Measurements from ENCODE around the gene RAPGEF1. TPM values are rescaled to one million over a fixed set of nuclear protein-coding genes. Genes with fewer than 3 reads are reported as not detected.

RAPGEF1 gene
- total and polyA plus RNA-seq, 2 donors (not counting 1 experiment from before 2014, with no cell fraction given) = 33.3 to 42.8 TPM

DNA sequence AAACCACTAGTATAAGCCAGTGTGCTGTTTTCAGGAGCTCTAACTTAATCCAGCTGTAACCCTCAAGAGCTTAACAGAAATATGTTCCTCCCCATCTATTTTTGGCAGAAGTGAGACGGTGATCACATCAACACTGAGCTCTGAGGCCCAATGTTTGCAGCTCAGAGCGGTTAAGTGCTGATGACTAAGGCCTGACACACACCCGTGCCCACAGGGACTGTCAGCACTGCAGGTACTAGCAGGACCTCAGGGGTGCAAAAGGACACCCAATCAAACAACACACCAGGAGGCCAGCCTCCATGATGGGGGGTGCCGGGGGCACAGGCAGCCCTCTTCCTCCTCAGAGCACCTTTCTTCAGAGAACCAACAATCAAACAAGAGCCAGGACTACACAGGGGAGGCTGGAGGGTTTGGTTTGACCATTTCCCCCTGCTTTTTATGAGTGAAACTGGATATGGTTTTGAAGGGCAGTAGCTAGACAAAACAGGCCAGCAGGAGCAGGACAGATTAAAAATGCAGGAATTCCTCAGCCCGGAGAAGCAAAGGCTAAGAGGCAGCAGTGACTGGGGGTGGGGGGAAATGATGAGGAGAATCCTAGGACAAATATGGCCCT lies 61.3 kb downstream of the RAPGEF1 start:
- peaks cover 33% of the 10 kb centered on the region for H3K4me1 ChIP-seq (ENCODE audit: control insufficient read depth, extremely low read depth, insufficient read depth, low read length)
- H3K79me2 ChIP-seq (ENCODE audit: control insufficient read depth, insufficient read depth, low read length) = peaks cover 15% of the 10 kb centered on the region
- H2AFZ ChIP-seq (ENCODE audit: low read length) = no peak overlapping the region
- H3K9ac ChIP-seq (ENCODE audit: insufficient read depth, low read length) = no peak overlapping the region
- H3K9me3 ChIP-seq (ENCODE audit: control insufficient read depth, insufficient read depth, low read depth, low read length) = no peaks in the 10 kb centered on the region
- no peaks in the 10 kb centered on the region for H3K27me3 ChIP-seq (ENCODE audit: control insufficient read depth, insufficient read depth, low read length)
- H3K4me3 ChIP-seq (replicated peaks in 1 of 4; ENCODE audit: control extremely low read depth in 1 of 4, insufficient read depth in 1 of 4, low read depth in 3 of 4, low read length in 4 of 4) = no peak overlapping the region
- no peaks in the 10 kb centered on the region for H3K36me3 ChIP-seq (ENCODE audit: control insufficient read depth, insufficient read depth, low read length)
- peak overlapping the region; percentile 77 for H3K27ac ChIP-seq (ENCODE audit: insufficient read depth, low read length)
- peak; percentile 96 to 98 for DNase-seq (ENCODE audit: low read depth in 2 of 2)
- H4K20me1 ChIP-seq (ENCODE audit: control insufficient read depth, extremely low read depth, insufficient read depth, low read length) = no peaks in the 10 kb centered on the region
- TF ChIP-seq, protein P1, sequence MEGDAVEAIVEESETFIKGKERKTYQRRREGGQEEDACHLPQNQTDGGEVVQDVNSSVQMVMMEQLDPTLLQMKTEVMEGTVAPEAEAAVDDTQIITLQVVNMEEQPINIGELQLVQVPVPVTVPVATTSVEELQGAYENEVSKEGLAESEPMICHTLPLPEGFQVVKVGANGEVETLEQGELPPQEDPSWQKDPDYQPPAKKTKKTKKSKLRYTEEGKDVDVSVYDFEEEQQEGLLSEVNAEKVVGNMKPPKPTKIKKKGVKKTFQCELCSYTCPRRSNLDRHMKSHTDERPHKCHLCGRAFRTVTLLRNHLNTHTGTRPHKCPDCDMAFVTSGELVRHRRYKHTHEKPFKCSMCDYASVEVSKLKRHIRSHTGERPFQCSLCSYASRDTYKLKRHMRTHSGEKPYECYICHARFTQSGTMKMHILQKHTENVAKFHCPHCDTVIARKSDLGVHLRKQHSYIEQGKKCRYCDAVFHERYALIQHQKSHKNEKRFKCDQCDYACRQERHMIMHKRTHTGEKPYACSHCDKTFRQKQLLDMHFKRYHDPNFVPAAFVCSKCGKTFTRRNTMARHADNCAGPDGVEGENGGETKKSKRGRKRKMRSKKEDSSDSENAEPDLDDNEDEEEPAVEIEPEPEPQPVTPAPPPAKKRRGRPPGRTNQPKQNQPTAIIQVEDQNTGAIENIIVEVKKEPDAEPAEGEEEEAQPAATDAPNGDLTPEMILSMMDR (conservative IDR thresholded peaks at IDR 0.05 in 1 of 2, IDR thresholded peaks at IDR 0.05 in 1 of 2; ENCODE audit: low read depth in 1 of 2, low read length in 2 of 2) = no peak
- TF ChIP-seq EZH2 (IDR thresholded peaks at IDR 0.05; ENCODE audit: low read length, missing control alignments) = no peak
- H3K4me2 ChIP-seq (ENCODE audit: extremely low read depth, insufficient read depth, low read length) = peak overlapping the region; percentile 88

DNA sequence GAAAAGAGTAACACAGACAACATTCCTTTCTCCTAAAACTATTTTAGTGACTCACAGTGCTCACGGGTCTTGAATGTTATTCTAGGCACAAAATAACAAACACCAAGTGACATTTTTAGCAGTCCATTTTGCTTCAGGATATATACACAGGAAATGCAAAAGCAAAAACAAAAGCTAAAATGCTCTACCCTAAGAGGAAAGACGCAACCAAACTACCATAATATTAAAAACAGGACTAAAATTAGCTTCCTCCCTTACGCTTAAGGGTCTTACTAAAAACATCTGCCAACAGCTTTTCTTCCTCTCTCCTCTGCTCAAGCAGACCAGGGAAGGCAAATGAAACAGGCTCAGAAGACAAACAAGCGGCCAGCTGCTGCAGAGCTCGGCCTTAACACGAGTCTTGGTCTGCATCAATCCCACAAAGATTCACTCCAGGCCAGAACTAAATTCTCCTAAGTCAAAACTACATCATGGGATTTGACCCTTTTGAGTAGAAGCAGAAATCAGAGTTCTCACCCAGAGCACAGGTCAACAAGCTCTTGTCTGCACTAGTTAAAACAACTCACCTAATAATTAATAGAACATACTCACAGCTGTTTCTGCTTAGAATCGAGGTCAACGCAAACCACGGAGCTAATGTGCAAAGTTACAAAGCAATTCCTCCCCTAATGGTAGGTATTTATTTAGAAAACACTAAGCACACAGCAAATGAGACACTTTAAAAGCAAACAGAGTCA lies 62.3 kb downstream of the RAPGEF1 start:
- Histone ChIP-seq H3K9me3 (ENCODE audit: control insufficient read depth, insufficient read depth, low read depth, low read length) (no peaks in the 10 kb centered on the region), H3K27ac (ENCODE audit: insufficient read depth, low read length) (peak overlapping the region; percentile 77), H3K4me1 (ENCODE audit: control insufficient read depth, extremely low read depth, insufficient read depth, low read length) (peaks cover 33% of the 10 kb centered on the region), H3K4me3 (replicated peaks in 1 of 4; ENCODE audit: control extremely low read depth in 1 of 4, insufficient read depth in 1 of 4, low read depth in 3 of 4, low read length in 4 of 4) (peak overlapping the region in 3 of 4 experiments; percentile 22 to 35 (median 26)), H3K79me2 (ENCODE audit: control insufficient read depth, insufficient read depth, low read length) (peaks cover 15% of the 10 kb centered on the region), H3K4me2 (ENCODE audit: extremely low read depth, insufficient read depth, low read length) (peak overlapping the region; percentile 88), H3K27me3 (ENCODE audit: control insufficient read depth, insufficient read depth, low read length) (no peaks in the 10 kb centered on the region), H2AFZ (ENCODE audit: low read length) (no peak overlapping the region), H4K20me1 (ENCODE audit: control insufficient read depth, extremely low read depth, insufficient read depth, low read length) (no peaks in the 10 kb centered on the region), H3K36me3 (ENCODE audit: control insufficient read depth, insufficient read depth, low read length) (no peaks in the 10 kb centered on the region), H3K9ac (ENCODE audit: insufficient read depth, low read length) (peak overlapping the region; percentile 25)
- DNase-seq (ENCODE audit: low read depth in 2 of 2) = peak; percentile 77 to 80
- no peak for TF ChIP-seq EZH2 (IDR thresholded peaks at IDR 0.05; ENCODE audit: low read length, missing control alignments)
- TF ChIP-seq, protein P1 (conservative IDR thresholded peaks at IDR 0.05 in 1 of 2, IDR thresholded peaks at IDR 0.05 in 1 of 2; ENCODE audit: low read depth in 1 of 2, low read length in 2 of 2) = peak in 1 of 2 donors; percentile 16

DNA sequence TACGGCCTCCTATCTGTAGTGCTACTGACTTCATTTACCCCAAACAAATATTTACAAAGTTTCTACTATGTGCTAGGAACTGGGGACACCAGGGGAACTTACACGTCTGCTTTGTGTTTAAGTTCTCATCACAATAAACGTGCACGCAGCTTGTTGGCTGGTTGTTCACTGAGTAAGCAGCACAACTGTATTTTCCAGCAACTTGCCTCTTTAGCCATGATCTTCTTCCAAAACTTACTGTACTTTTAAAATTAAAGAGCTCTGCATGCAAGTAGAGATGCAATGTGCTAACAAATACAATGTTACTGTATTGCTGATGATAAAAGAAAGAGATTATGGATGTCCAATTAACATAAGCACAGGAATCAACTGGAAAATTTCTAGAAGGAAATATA lies 62.8 kb downstream of the RAPGEF1 start:
- peak in 1 of 2 donors; percentile 49 for DNase-seq (ENCODE audit: low read depth in 2 of 2)
- peaks cover 15% of the 10 kb centered on the region for H3K79me2 ChIP-seq (ENCODE audit: control insufficient read depth, insufficient read depth, low read length)
- H3K36me3 ChIP-seq (ENCODE audit: control insufficient read depth, insufficient read depth, low read length) = no peaks in the 10 kb centered on the region
- H3K27me3 ChIP-seq (ENCODE audit: control insufficient read depth, insufficient read depth, low read length) = no peaks in the 10 kb centered on the region
- no peak for TF ChIP-seq EZH2 (IDR thresholded peaks at IDR 0.05; ENCODE audit: low read length, missing control alignments)
- TF ChIP-seq, protein P1 (conservative IDR thresholded peaks at IDR 0.05 in 1 of 2, IDR thresholded peaks at IDR 0.05 in 1 of 2; ENCODE audit: low read depth in 1 of 2, low read length in 2 of 2) = no peak
- peak overlapping the region; percentile 77 for H3K27ac ChIP-seq (ENCODE audit: insufficient read depth, low read length)
- H3K4me2 ChIP-seq (ENCODE audit: extremely low read depth, insufficient read depth, low read length) = peak overlapping the region; percentile 59
- H4K20me1 ChIP-seq (ENCODE audit: control insufficient read depth, extremely low read depth, insufficient read depth, low read length) = no peaks in the 10 kb centered on the region
- no peak overlapping the region for H2AFZ ChIP-seq (ENCODE audit: low read length)
- H3K4me3 ChIP-seq (replicated peaks in 1 of 4; ENCODE audit: control extremely low read depth in 1 of 4, insufficient read depth in 1 of 4, low read depth in 3 of 4, low read length in 4 of 4) = peak overlapping the region in 1 of 4 experiments; percentile 1
- H3K4me1 ChIP-seq (ENCODE audit: control insufficient read depth, extremely low read depth, insufficient read depth, low read length) = peaks cover 33% of the 10 kb centered on the region
- H3K9ac ChIP-seq (ENCODE audit: insufficient read depth, low read length) = peak overlapping the region; percentile 22
- H3K9me3 ChIP-seq (ENCODE audit: control insufficient read depth, insufficient read depth, low read depth, low read length) = no peaks in the 10 kb centered on the region

All from fibroblast of lung (primary cell).